GOT3 (cell line): ENCODE data around the gene MSANTD7.
A peak's percentile ranks its signal among the peaks of the same experiment; 100 is the strongest.
"Not testable (repeated sequence)": the region's sequence is repeated elsewhere in the genome, so short reads cannot be mapped to it uniquely, and the experiment has no call there.

ENCODE experiments used
- DNase-seq: peaks from one replicate; lab custom pipeline; 2025; ENCODE audit warnings: mixed read lengths; lab: John Stamatoyannopoulos, UW

Gene MSANTD7, protein sequence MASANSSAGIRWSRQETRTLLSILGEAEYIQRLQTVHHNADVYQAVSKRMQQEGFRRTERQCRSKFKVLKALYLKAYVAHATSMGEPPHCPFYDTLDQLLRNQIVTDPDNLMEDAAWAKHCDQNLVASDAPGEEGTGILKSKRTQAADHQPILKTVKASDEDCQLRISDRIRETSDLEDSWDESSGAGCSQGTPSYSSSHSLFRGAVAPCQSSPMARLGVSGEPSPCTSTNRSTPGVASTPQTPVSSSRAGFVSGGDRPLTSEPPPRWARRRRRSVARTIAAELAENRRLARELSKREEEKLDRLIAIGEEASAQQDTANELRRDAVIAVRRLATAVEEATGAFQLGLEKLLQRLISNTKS

DNA sequence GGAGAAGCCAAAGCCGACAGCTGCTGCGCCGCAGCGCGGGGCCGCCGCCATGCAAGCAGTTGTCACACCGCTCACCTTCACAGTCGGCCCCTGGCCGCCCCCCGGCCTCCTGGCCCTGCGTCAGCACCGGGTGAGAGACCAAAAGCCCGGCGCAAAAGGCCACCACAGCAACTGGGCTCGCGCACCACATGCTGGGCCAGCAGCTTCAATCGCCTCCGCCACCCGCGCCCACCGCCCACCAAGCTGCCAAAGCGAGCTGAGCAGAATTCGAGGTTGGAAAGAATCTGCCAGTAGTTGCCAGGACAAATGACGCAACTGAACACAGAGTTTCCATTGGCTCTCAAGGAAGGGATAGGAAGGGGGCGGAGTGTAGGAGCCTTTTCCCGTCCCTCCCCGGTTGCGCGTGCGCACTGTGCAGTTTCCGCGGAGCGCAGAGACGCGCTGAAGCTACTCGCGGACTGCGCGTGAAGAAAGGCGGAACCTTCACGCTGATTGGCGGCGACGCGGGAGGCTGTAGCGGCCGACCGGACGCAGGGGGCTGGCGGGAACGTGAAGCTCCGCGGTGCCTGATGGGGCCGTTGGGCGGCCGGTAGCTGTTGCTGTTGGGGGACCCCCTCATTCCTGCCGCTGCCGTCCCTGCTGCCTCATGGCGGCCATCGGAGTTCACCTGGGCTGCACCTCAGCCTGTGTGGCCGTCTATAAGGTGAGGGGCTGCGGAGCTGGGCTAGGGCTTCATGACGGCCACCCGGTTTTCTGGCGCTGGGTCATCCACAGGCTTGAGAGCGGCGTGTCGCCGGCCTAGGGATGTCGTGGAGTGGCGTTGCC lies at the start of gene MSANTD7, which contains the start of the genes CDNF and HSPA14:
MSANTD7 (plus strand) TSS at position 550 of the 825 bp plus-strand sequence. CDS start 3,979 bp downstream, outside the sequence.
CDNF (minus strand) TSS at position 281 of the 825 bp plus-strand sequence; CDS start at position 190, 91 bp downstream.
HSPA14 (plus strand) TSS at position 550 of the 825 bp plus-strand sequence; CDS start at position 647, 97 bp downstream.
- peak; percentile 95 for DNase-seq

DNA sequence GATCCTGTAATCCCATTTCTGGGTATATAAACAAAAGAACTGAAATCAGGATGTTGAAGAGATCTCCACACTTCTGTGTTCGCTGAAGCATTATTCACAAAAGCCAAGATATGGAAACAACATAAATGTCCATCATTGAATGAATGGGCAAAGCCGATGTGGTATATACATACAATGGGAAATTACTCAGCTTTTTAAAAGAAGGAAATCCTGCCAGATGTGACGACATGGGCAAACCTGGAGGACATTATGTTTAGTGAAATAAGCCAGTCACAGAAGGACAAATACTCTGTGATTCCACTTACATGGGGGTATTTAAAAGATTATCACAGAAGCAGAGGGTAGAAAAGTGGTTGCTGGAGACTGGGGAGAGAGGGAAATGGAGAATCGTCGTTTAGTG lies 39.5 kb upstream of the MSANTD7 start:
- no peak for DNase-seq

- no peak for DNase-seq
Measured at GRCh38 chr10:14800397-14800796, 37.7 kb upstream of the MSANTD7 start.

- DNase-seq, result no peak
Measured at GRCh38 chr10:14801723-14802122, 36.4 kb upstream of the MSANTD7 start.

DNA sequence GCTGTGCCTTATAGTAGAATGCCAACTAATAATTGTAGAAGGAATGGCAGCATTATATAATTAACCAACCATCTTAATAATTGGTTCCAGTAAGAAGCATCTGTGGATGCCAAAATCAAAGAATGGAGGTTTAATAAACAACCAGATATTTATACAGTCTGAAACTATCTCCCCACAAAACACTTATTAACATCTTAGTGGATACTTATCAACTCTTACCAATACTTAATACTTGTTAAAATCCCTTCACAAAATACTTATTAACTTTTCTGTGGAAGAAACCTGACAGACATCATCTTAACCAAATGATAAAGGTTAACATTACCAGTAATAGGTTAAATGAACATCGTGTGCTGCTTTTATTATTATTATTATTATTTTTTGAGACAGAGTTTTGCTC lies 34.3 kb upstream of the MSANTD7 start:
- no peak for DNase-seq

- no peak for DNase-seq
Measured at GRCh38 chr10:14806318-14806717, 31.8 kb upstream of the MSANTD7 start.

DNA sequence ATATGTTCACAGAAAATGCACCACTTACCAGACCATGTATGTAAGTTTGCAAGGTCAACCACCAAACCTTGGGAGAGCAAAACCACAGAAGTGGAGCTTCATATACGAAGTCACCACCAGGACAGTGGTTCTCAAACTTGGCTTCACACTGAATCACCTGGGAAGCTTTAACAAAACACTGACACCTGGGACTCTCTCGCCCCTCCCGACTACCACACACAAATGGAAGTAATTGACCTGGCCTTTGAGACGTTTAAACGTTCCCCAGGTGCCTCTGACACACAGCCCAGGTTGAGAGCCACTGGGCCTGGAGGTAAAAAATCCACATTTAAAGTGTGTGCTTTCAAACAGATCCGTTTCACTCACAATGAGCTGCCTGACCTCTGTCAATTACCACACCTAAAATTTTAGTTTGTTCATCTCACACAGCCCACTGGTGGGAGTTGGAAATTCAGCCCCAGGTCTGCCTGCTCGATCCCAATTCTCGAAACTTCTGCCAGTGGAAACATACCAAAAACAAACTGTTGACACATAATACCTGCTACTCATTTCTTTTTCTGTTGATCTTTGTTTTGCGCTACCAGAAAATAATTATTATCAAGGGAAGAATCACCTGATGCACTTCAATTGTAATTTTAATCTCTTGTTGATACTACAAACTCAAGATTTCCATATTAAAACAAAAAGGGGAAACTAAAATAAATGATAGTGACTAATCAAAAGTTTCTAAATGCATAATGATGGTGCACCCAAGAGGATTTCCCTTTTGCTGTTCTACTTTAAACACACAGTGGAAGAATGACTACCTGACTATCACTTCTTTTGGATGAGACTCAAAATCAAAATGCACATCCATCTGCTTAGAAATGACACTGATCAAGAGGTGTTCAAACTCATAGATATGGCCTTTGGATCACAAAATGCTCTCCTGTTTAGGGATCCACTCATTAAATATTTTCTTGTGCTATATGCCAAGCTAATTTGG lies 26.8 kb upstream of the MSANTD7 start:
- no peak for DNase-seq

DNA sequence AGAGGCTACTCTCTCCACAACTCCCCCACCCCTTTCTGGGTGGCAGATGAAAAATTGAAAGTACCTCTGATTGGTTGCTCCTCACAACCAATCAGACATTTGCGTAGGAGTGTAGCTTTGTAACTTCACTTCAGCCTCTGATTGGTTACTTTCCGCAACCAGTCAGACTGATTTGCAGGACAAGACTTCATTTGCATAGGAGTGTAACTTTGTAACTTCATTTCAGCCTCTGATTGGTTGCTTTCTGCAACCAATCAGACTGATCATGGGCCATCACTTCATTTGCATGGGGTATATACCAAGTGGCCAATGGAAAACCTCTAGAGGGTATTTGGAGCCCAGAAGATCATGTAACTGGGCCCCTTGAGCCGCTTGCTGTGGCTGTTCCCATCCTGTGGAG lies 25.8 kb upstream of the MSANTD7 start:
- DNase-seq, result no peak

- DNase-seq, result no peak
Measured at GRCh38 chr10:14815681-14816080, 22.4 kb upstream of the MSANTD7 start.

DNA sequence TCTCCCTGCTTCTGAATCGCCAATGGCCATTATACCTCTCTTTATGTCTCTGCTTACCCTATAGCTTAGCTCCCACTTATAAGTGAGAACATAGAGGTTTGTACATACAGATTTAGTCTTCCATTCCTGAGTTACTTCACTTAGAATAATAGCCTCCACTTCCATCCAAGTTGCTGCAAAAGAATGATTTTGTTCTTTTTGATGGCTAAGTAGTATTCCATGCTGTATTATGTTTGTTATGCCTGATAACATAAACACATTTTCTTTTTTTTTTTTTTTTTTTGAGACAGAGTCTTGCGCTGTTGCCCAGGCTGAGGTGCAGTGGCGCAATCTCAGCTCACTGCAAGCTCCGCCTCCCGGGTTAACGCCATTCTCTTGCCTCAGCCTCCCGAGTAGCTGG lies 21.4 kb upstream of the MSANTD7 start:
- DNase-seq, result not testable (repeated sequence)

GRCh38 chr10:14820010-14820774 lies 17.9 kb upstream of the MSANTD7 start:
- DNase-seq, result no peak

- no peak for DNase-seq
Measured at GRCh38 chr10:14820775-14821154, 17.3 kb upstream of the MSANTD7 start.

- DNase-seq, result no peak
Measured at GRCh38 chr10:14821635-14822375, 16.3 kb upstream of the MSANTD7 start.

DNA sequence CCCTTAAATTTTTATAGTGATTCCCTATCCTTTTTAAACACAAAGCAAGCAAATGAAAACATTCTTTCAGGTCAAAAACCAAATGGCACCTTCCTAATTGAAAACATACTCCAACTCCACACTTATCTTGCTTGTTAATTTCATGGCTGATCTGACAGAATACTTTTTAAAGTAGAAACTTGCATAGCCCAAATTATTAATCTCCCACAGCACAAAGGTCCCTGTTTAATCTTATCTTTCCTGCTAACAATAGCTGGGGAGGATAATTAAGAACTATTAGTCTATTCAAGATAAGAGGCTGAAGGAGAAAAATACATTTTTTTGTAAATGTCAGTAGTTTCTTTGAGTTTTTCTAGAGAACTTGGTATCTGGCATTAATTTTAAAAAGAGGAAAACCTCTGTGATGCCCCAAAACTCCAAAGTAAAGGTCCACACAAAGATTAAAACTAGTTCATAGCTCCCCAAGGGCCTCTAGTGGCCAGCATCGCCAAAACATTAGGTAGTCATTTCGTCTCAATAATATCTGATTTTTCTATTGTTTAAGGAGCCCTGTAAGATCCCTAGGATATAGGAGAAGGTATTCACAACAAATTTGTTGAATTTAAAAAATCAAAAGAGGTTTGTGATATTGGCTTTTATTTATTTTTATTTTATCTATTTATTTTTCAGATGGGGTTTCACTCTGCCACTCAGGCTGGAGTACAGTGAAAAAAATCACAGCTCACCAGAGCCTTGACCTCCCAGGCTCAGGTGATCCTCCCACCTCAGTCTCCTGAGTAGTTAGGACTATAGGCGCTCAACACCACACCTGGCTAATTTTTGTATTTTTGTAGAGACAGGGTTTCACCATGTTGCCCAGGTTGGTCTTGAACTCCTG lies 15.0 kb upstream of the MSANTD7 start:
- no peak for DNase-seq

DNA sequence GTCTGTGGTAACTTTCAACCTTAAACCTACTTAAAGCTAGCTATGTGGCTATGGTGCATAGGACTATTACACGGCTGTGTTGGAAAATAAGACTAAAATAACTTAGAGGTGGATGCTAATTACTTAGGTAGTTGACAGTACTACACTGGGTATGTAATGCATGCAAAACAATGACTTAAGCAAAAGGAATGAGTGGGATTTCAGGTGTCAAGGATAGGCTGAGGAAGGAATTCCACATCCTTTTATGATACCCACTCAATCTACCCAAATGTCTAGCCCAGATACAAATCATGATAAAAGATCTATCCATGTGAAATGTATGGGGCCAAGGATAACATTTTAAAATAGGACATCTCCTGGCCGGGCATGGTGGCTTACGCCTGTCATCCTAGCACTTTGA lies 14.1 kb upstream of the MSANTD7 start:
- no peak for DNase-seq

GRCh38 chr10:14826076-14826829 lies 11.9 kb upstream of the MSANTD7 start:
- no peak for DNase-seq

- no peak for DNase-seq
Measured at GRCh38 chr10:14833106-14833505, 5.0 kb upstream of the MSANTD7 start.

GRCh38 chr10:14836208-14836607 lies 1.9 kb upstream of the MSANTD7 start:
- DNase-seq, result no peak
